ENCODE measurements around the gene DGKA. TPM values are rescaled to one million over a fixed set of nuclear protein-coding genes. Genes with fewer than 3 reads are reported as not detected.

The DGKA gene
- total and polyA plus RNA-seq, 2 of the 13 experiments (the other 11 are each of a cell fraction or from before 2014, with no cell fraction given), result 2.4 to 5.4 TPM

DNA sequence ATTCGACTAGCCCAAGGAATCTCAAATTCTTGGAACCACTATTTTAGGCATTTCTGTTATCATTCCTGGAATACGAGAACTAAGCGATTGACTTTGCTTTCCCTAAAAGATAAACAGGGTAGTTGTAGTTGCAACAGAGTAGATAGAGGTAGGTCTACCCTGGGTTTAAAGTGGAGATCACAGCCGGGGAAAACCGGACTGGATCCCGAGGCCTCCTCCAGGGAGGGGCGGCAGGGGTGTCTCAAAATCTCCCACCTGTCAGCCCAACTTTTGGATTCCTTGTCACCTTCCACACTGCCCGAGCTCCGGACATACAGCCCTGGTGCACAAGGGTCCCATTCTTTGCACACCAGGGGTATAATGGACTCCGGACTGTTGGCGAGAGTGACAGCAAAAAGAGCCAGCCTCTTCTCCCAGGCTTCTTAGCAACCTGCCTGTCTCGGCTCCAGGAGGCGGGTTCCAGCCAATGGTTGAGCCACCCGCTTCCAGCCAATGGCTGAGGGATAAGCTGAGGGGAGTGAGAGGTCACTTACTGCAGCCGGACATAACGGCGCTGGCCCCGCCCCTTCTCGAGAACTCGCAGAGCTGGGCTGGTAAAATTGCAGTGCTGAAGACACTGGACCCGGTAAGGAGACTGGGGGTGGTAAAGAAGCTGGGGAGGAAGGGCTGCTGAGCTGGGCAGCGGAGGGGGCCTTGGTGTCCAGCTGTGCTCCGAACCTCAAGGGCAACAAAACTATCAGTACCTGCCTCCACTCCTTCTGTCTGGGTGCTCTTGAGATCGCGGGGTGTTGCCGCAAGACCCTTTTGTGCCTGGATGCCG, 66.0 kb downstream of the DGKA start, which contains the start of gene SUOX (continued):
- TF ChIP-seq, protein P1, sequence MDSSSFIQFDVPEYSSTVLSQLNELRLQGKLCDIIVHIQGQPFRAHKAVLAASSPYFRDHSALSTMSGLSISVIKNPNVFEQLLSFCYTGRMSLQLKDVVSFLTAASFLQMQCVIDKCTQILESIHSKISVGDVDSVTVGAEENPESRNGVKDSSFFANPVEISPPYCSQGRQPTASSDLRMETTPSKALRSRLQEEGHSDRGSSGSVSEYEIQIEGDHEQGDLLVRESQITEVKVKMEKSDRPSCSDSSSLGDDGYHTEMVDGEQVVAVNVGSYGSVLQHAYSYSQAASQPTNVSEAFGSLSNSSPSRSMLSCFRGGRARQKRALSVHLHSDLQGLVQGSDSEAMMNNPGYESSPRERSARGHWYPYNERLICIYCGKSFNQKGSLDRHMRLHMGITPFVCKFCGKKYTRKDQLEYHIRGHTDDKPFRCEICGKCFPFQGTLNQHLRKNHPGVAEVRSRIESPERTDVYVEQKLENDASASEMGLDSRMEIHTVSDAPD (CRISPR knock-in tag; IDR thresholded peaks at IDR 0.05), result no peak
- TF ChIP-seq ZNF678 (CRISPR knock-in tag; IDR thresholded peaks at IDR 0.05), result no peak; the same call in 1 of the 2 replicates
- TF ChIP-seq RXRB (CRISPR knock-in tag; IDR thresholded peaks at IDR 0.05; ENCODE audit: borderline replicate concordance), result peak; percentile 14; the same call in 1 of the 2 replicates
- no peak for TF ChIP-seq SRSF9 (IDR thresholded peaks at IDR 0.05; ENCODE audit: borderline replicate concordance, insufficient read depth, low read depth, low read length, poor library complexity, severe bottlenecking)
- no peak for TF ChIP-seq CEBPB (IDR thresholded peaks at IDR 0.05; ENCODE audit: borderline replicate concordance, low read depth, low read length)
- TF ChIP-seq HDAC2 (CRISPR knock-in tag; IDR thresholded peaks at IDR 0.05), result 0 out of 2 replicates have a peak, but pooled peaks have one; percentile 27
- no peak for TF ChIP-seq CBX5 (CRISPR knock-in tag; IDR thresholded peaks at IDR 0.05; ENCODE audit: borderline replicate concordance)
- TF ChIP-seq ZC3H4 (CRISPR knock-in tag; IDR thresholded peaks at IDR 0.05; ENCODE audit: borderline replicate concordance), result 0 out of 2 replicates have a peak, but pooled peaks have one; percentile 13
- TF ChIP-seq GATAD2A (CRISPR knock-in tag; IDR thresholded peaks at IDR 0.05), result peak; percentile 17; the same call in 1 of the 2 replicates
- no peak; the same call in 1 of the 2 replicates for TF ChIP-seq ZNF317 (CRISPR knock-in tag; IDR thresholded peaks at IDR 0.05)
- TF ChIP-seq ZBTB7B (CRISPR knock-in tag; IDR thresholded peaks at IDR 0.05), result peak; percentile 41; the same call in 1 of the 2 replicates
- 0 out of 2 replicates have a peak, but pooled peaks have one; percentile 68 for TF ChIP-seq ZNF451 (CRISPR knock-in tag; IDR thresholded peaks at IDR 0.05)
- no peak for TF ChIP-seq SKI (IDR thresholded peaks at IDR 0.05; ENCODE audit: partially characterized antibody)
- TF ChIP-seq ZNF773 (CRISPR knock-in tag; IDR thresholded peaks at IDR 0.05; ENCODE audit: borderline replicate concordance), result no peak
- peak; percentile 29; the same call in 1 of the 2 replicates for TF ChIP-seq ZSCAN31 (CRISPR knock-in tag; IDR thresholded peaks at IDR 0.05; ENCODE audit: low read depth)
- peak; percentile 14 for TF ChIP-seq TEAD3 (CRISPR knock-in tag; optimal IDR thresholded peaks at IDR 0.05; ENCODE audit: borderline replicate concordance)
- peak; percentile 53; the same call in 1 of the 2 replicates for TF ChIP-seq PITX1 (CRISPR knock-in tag; IDR thresholded peaks at IDR 0.05)
- TF ChIP-seq ZZZ3 (CRISPR knock-in tag; IDR thresholded peaks at IDR 0.05; ENCODE audit: borderline replicate concordance), result no peak
- TF ChIP-seq SALL1 (CRISPR knock-in tag; IDR thresholded peaks at IDR 0.05), result peak; percentile 22; the same call in 1 of the 2 replicates
- no peak for TF ChIP-seq KLF13 (CRISPR knock-in tag; IDR thresholded peaks at IDR 0.05)
- TF ChIP-seq MTF2 (CRISPR knock-in tag; IDR thresholded peaks at IDR 0.05; ENCODE audit: borderline replicate concordance), result no peak
- 0 out of 2 replicates have a peak, but pooled peaks have one; percentile 23 for TF ChIP-seq ZNF256 (CRISPR knock-in tag; conservative IDR thresholded peaks at IDR 0.05)
- TF ChIP-seq NFIC (IDR thresholded peaks at IDR 0.05; ENCODE audit: low read length), result no peak
- no peak for TF ChIP-seq SOX6 (IDR thresholded peaks at IDR 0.05)
- peak; percentile 30 for TF ChIP-seq SOX6 (CRISPR knock-in tag; IDR thresholded peaks at IDR 0.05)
- TF ChIP-seq RFXANK (CRISPR knock-in tag; IDR thresholded peaks at IDR 0.05), result peak; percentile 84
- TF ChIP-seq, protein P2, sequence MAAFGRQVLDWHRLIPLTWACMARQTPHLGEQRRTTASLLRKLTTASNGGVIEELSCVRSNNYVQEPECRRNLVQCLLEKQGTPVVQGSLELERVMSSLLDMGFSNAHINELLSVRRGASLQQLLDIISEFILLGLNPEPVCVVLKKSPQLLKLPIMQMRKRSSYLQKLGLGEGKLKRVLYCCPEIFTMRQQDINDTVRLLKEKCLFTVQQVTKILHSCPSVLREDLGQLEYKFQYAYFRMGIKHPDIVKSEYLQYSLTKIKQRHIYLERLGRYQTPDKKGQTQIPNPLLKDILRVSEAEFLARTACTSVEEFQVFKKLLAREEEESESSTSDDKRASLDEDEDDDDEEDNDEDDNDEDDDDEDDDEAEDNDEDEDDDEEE (CRISPR knock-in tag; IDR thresholded peaks at IDR 0.05), result no peak
